ENCODE measurements around the gene ARHGAP26.

- TF ChIP-seq CTCF (conservative IDR thresholded peaks at IDR 0.05; ENCODE audit: low read depth in 2 of 2), result no peak
- no peak for TF ChIP-seq EZH2 (IDR thresholded peaks at IDR 0.05; ENCODE audit: low read depth, unreplicated experiment)
- TF ChIP-seq EZH2phosphoT487 (IDR thresholded peaks at IDR 0.05; ENCODE audit: unreplicated experiment), result no peak
- TF ChIP-seq STAT1 (IDR thresholded peaks at IDR 0.05; ENCODE audit: unreplicated experiment), result no peak
- no peak for TF ChIP-seq ZNF114 (CRISPR knock-in tag; IDR thresholded peaks at IDR 0.05)
- TF ChIP-seq POLR2AphosphoS5 (IDR thresholded peaks at IDR 0.05; ENCODE audit: low read depth), result no peak
Observed at GRCh38 chr5:142908659-142909058, 138.5 kb downstream of the ARHGAP26 start.

Data from GM23338 (cell line).